Measurements from ENCODE around the gene AAK1.

- TF ChIP-seq POLR2A (IDR thresholded peaks at IDR 0.05) = no peak
- TF ChIP-seq CTCF (IDR thresholded peaks at IDR 0.05) = no peak
- no peak for TF ChIP-seq EP300 (IDR thresholded peaks at IDR 0.05)
- no peak for TF ChIP-seq POLR2AphosphoS5 (IDR thresholded peaks at IDR 0.05)
Measured at GRCh38 chr2:69634196-69634821, 9.2 kb downstream of the AAK1 start.
